Kidney epithelial cell (primary cell): Measurements from ENCODE around the gene SYT1. TPM values are rescaled to one million over a fixed set of nuclear protein-coding genes. Genes with fewer than 3 reads are reported as not detected.

Experiments used
- DNase-seq: peaks from one replicate; pipeline ENCODE4 v3.0.0-alpha.2; 2010; ENCODE audit warnings: low read depth
- H3K27me3 ChIP-seq: 2 replicates; pipeline ENCODE4 v1.6.0; 2011; ENCODE audit warnings: low read length; ENCODE audit not compliant: control insufficient read depth, insufficient read depth
- H3K36me3 ChIP-seq: 2 replicates; pipeline ENCODE4 v1.5.1; 2011; ENCODE audit warnings: low read length; ENCODE audit not compliant: control insufficient read depth, insufficient read depth
- H3K4me3 ChIP-seq: 2 replicates; pipeline ENCODE4 v1.5.1; 2011; ENCODE audit warnings: low read depth, mild to moderate bottlenecking, control low read depth, low read length
- CTCF ChIP-seq: IDR thresholded peaks from 2 replicates; pipeline ENCODE4 v1.5.1; 2011; ENCODE audit warnings: mild to moderate bottlenecking, moderate library complexity, low read length, control low read depth, inconsistent platforms; ENCODE audit not compliant: insufficient read depth, poor library complexity, severe bottlenecking
- total RNA-seq: library from RNA; depleted of rRNA; stranded (reverse); fragments of >200 nt; gene quantifications from 2 replicates; pipeline ENCODE4 v1.2.3, GENCODE V29; 2015

Gene SYT1
- total RNA-seq, 1 donor from 2014 or later: 7.4 TPM

DNA sequence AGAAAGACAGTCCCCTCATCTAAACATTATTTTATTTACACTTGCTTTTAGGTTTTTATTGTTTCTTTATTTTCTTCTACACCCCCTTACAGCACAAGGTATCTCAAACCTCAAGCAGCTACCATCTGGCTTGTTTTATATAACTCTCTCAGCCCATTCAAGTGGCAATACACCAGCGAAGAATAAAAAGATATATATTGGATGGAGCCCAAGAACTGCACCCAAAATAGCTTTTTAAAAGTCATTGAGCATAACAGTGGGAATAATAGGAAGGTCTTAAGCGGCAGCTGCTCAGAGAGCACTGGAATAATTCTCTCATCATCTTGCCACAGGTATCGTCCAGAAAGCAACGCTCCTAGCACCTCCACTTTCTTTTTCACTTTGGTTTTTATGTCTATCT, 322.5 kb downstream of the SYT1 start:
- TF ChIP-seq CTCF: no peak
- H3K4me3 ChIP-seq: no peak overlapping the region
- DNase-seq: no peak
- no peaks in the 10 kb centered on the region for H3K36me3 ChIP-seq
- H3K27me3 ChIP-seq: no peaks in the 10 kb centered on the region

GRCh38 chr12:79191391-79191790, 326.8 kb downstream of the SYT1 start:
- Histone ChIP-seq H3K27me3 (no peaks in the 10 kb centered on the region), H3K36me3 (no peaks in the 10 kb centered on the region), H3K4me3 (no peak overlapping the region)
- no peak for TF ChIP-seq CTCF
- no peak for DNase-seq

- no peak overlapping the region for H3K4me3 ChIP-seq
- DNase-seq: no peak
- no peaks in the 10 kb centered on the region for H3K27me3 ChIP-seq
- no peaks in the 10 kb centered on the region for H3K36me3 ChIP-seq
- TF ChIP-seq CTCF: no peak
Observed at GRCh38 chr12:79194595-79194994, 330.0 kb downstream of the SYT1 start.

DNA sequence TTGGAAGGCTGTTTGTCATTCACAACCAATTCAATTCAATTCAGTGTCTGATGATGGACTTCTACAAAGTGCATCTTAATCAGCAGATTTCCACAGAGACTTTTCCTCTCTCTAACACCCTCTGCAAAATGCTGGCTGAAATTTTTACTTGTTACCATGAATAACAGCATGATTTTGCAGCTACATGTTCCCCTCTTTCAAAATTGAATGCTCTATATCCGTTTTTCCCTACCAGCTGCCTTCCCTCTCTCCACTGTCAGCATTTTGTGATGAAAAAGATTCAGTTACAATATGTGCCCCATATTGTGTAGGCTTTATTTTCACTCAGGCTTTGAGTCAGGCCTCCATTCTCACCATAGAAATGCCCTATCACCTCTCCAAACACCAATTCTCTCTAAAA, 334.6 kb downstream of the SYT1 start:
- Histone ChIP-seq H3K27me3 (no peaks in the 10 kb centered on the region), H3K36me3 (no peaks in the 10 kb centered on the region), H3K4me3 (no peak overlapping the region)
- DNase-seq: no peak
- TF ChIP-seq CTCF: no peak

DNA sequence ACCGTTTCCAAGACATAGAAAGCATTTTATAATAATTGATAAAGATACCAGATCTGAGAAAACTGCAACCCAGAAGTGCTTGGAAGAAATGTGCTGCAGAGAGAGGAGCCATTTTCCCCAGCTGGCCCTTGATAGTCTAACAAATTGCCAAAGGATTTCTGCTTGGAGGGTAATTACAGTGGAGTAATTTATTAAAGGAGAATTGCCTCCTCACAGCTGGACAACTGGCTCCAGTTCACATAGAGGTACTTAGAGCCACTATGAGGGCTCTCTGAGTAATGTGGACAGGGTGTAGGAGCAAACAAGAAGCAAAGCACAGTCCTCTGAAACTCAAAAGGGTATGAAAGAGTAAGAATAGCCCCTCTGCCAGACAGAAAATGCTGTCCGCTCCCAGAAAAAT, 335.6 kb downstream of the SYT1 start:
- Histone ChIP-seq H3K27me3 (no peaks in the 10 kb centered on the region), H3K4me3 (no peak overlapping the region), H3K36me3 (no peaks in the 10 kb centered on the region)
- no peak for TF ChIP-seq CTCF
- DNase-seq: no peak

- Histone ChIP-seq H3K36me3 (no peaks in the 10 kb centered on the region), H3K4me3 (no peak overlapping the region), H3K27me3 (no peaks in the 10 kb centered on the region)
- no peak for DNase-seq
- TF ChIP-seq CTCF: no peak
Observed at GRCh38 chr12:79203058-79203647, 338.6 kb downstream of the SYT1 start.
